HepG2 (cell line): ENCODE data around the gene CDK6. TPM values are rescaled to one million over a fixed set of nuclear protein-coding genes. Genes with fewer than 3 reads are reported as not detected.

ENCODE experiments used
- BCL6 ChIP-seq: IDR thresholded peaks from 2 replicates; pipeline ENCODE4 v1.6.1; 2016; ENCODE audit warnings: missing genetic modification reagents, missing compliant biosample characterization
- ETV5 ChIP-seq: IDR thresholded peaks from 2 replicates; pipeline ENCODE4 v1.6.1; 2018; ENCODE audit warnings: missing biosample characterization, missing genetic modification reagents, inconsistent platforms, borderline replicate concordance
- IKZF1 ChIP-seq: fragments of 450-650 bp; IDR thresholded peaks from 2 replicates; pipeline ENCODE4 v1.7.1; 2016
- NAIF1 ChIP-seq: sonication (generic); formaldehyde crosslinking; IDR thresholded peaks from 2 replicates; pipeline ENCODE4 v1.5.0; 2020; ENCODE audit warnings: mild to moderate bottlenecking, missing genetic modification reagents, borderline replicate concordance
- NFKB2 ChIP-seq: sonication (generic); formaldehyde crosslinking; IDR thresholded peaks from 2 replicates; pipeline ENCODE4 v1.4.0; 2020; ENCODE audit warnings: missing genetic modification reagents, borderline replicate concordance
- NFKBIZ ChIP-seq: IDR thresholded peaks from 2 replicates; pipeline ENCODE4 v1.6.1; 2018; ENCODE audit warnings: missing genetic modification reagents, missing compliant biosample characterization
- ZNF274 ChIP-seq: sonication (generic); formaldehyde crosslinking; IDR thresholded peaks from 2 replicates; pipeline ENCODE4 v1.5.1; 2020; ENCODE audit warnings: mild to moderate bottlenecking, missing genetic modification reagents
- polyA plus RNA-seq, 8 experiments: library from polyadenylated mRNA; depleted of rRNA in 3 of 8; stranded (reverse) in 7 of 8; unstranded in 1 of 8; fragments of >200 nt; fragmentation: Illumina TruSeq in 4 of 8; extraction: Trizol in 4 of 8; gene quantifications; 2 replicates each; pipeline versions ENCODE4 v1.2.1 to v1.2.3, GENCODE V29; 2011 to 2016; ENCODE audit warnings: low read depth in 4 of 8, missing spikeins in 1 of 8, mixed read lengths in 1 of 8; ENCODE audit not compliant: insufficient read depth in 1 of 8
- total RNA-seq, 5 experiments: library from RNA; depleted of rRNA; stranded (reverse); fragments of >200 nt; fragmentation: Illumina TruSeq; extraction: Trizol; gene quantifications; 2 replicates each; pipeline ENCODE4 v1.2.3, GENCODE V29; 2016; ENCODE audit warnings: low read depth in 1 of 5
- TF ChIP-seq, protein P1 (sequence below): sonication (generic); formaldehyde crosslinking; IDR thresholded peaks from 2 replicates; pipeline ENCODE4 v1.4.0; 2020; ENCODE audit warnings: missing genetic modification reagents
- TF ChIP-seq, protein P2 (sequence below), 2 experiments: sonication (generic) in 1 of 2; formaldehyde crosslinking in 1 of 2; IDR thresholded peaks; 2 replicates each; pipeline versions ENCODE4 v1.4.0 to v1.6.1; 2016 to 2020; ENCODE audit warnings: borderline replicate concordance in 1 of 2, low read depth in 1 of 2, mild to moderate bottlenecking in 1 of 2, missing genetic modification reagents in 1 of 2
- TF ChIP-seq, protein P3 (sequence below): sonication (generic); formaldehyde crosslinking; conservative IDR thresholded peaks from 2 replicates; pipeline ENCODE4 v1.4.0; 2020; ENCODE audit warnings: missing genetic modification reagents
- TF ChIP-seq, protein P4 (sequence below): sonication (generic); formaldehyde crosslinking; conservative IDR thresholded peaks from 2 replicates; pipeline ENCODE4 v1.4.0; 2020; ENCODE audit warnings: missing genetic modification reagents
- TF ChIP-seq, protein P5 (sequence below): IDR thresholded peaks from 2 replicates; pipeline ENCODE4 v1.6.1; 2016; ENCODE audit warnings: low read depth, control low read depth
- TF ChIP-seq, protein P6 (sequence below): IDR thresholded peaks from 2 replicates; pipeline ENCODE4 v1.6.1; 2016; ENCODE audit warnings: mild to moderate bottlenecking
- TF ChIP-seq, protein P7 (sequence below): IDR thresholded peaks from 2 replicates; pipeline ENCODE4 v1.6.1; 2016; ENCODE audit warnings: missing compliant biosample characterization, missing genetic modification reagents, borderline replicate concordance

The CDK6 gene
- total and polyA plus RNA-seq, 2 of the 13 experiments (the other 11 are each of a cell fraction or from before 2014, with no cell fraction given), result 34.6 to 90.8 TPM

DNA sequence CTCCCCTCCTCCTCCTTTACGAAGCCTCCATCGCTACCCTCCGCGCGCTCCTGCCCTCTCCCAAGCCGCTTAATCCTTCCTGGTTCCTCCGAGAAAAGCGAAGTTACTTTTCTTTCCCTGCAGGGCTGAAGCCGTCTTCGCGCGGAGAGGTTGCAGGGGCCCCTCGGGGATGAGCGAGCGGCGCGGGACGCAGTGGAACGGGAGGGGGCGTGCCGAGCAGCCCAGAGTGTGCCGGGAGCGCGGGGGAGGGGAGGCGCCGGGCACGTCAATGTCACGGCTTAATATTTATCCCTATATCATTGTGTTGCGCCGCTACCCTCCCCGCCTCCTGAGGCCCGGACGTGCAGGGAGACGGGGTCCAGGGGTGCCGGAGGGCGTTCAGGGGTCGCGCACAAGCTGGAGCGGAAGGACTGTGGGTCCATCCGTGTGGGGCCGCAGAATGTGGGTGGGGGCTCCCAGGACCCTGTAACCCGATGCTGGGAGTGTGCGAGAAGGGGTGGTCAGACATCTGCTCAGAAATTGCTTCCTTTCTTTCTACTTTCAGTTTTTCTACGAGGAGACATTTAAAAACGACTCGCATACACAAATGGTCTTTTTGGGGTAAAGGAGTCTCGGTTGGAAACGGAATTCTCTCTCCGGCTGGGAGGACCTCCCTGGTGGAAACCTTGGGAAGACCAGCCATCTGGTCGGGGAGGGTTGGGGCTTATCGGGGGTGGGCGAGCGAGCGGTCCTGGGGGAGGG is 2.4 kb downstream of the CDK6 start (continued):
- TF ChIP-seq ETV5 (CRISPR knock-in tag), result peak; percentile 79
- TF ChIP-seq, protein P1, sequence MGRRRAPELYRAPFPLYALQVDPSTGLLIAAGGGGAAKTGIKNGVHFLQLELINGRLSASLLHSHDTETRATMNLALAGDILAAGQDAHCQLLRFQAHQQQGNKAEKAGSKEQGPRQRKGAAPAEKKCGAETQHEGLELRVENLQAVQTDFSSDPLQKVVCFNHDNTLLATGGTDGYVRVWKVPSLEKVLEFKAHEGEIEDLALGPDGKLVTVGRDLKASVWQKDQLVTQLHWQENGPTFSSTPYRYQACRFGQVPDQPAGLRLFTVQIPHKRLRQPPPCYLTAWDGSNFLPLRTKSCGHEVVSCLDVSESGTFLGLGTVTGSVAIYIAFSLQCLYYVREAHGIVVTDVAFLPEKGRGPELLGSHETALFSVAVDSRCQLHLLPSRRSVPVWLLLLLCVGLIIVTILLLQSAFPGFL (CRISPR knock-in tag), result no peak
- peak; percentile 76 for TF ChIP-seq ZNF274 (CRISPR knock-in tag)
- TF ChIP-seq, protein P2, sequence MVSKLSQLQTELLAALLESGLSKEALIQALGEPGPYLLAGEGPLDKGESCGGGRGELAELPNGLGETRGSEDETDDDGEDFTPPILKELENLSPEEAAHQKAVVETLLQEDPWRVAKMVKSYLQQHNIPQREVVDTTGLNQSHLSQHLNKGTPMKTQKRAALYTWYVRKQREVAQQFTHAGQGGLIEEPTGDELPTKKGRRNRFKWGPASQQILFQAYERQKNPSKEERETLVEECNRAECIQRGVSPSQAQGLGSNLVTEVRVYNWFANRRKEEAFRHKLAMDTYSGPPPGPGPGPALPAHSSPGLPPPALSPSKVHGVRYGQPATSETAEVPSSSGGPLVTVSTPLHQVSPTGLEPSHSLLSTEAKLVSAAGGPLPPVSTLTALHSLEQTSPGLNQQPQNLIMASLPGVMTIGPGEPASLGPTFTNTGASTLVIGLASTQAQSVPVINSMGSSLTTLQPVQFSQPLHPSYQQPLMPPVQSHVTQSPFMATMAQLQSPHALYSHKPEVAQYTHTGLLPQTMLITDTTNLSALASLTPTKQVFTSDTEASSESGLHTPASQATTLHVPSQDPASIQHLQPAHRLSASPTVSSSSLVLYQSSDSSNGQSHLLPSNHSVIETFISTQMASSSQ (IDR thresholded peaks at IDR 0.05; ENCODE audit: low read depth), result no peak; the same call in 1 of the 2 replicates
- TF ChIP-seq, protein P2 (CRISPR knock-in tag; IDR thresholded peaks at IDR 0.05; ENCODE audit: borderline replicate concordance), result peak; percentile 89
- TF ChIP-seq NFKBIZ (CRISPR knock-in tag), result 0 out of 2 replicates have a peak, but pooled peaks have one; percentile 55
- TF ChIP-seq, protein P3, sequence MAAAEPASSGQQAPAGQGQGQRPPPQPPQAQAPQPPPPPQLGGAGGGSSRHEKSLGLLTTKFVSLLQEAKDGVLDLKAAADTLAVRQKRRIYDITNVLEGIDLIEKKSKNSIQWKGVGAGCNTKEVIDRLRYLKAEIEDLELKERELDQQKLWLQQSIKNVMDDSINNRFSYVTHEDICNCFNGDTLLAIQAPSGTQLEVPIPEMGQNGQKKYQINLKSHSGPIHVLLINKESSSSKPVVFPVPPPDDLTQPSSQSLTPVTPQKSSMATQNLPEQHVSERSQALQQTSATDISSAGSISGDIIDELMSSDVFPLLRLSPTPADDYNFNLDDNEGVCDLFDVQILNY (CRISPR knock-in tag), result 0 out of 2 replicates have a peak, but pooled peaks have one; percentile 17
- no peak for TF ChIP-seq IKZF1
- TF ChIP-seq NFKB2 (CRISPR knock-in tag), result peak; percentile 70; the same call in 1 of the 2 replicates
- TF ChIP-seq, protein P4, sequence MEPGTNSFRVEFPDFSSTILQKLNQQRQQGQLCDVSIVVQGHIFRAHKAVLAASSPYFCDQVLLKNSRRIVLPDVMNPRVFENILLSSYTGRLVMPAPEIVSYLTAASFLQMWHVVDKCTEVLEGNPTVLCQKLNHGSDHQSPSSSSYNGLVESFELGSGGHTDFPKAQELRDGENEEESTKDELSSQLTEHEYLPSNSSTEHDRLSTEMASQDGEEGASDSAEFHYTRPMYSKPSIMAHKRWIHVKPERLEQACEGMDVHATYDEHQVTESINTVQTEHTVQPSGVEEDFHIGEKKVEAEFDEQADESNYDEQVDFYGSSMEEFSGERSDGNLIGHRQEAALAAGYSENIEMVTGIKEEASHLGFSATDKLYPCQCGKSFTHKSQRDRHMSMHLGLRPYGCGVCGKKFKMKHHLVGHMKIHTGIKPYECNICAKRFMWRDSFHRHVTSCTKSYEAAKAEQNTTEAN, result 0 out of 2 replicates have a peak, but pooled peaks have one; percentile 42
- 0 out of 2 replicates have a peak, but pooled peaks have one; percentile 2 for TF ChIP-seq NAIF1
- TF ChIP-seq, protein P5, sequence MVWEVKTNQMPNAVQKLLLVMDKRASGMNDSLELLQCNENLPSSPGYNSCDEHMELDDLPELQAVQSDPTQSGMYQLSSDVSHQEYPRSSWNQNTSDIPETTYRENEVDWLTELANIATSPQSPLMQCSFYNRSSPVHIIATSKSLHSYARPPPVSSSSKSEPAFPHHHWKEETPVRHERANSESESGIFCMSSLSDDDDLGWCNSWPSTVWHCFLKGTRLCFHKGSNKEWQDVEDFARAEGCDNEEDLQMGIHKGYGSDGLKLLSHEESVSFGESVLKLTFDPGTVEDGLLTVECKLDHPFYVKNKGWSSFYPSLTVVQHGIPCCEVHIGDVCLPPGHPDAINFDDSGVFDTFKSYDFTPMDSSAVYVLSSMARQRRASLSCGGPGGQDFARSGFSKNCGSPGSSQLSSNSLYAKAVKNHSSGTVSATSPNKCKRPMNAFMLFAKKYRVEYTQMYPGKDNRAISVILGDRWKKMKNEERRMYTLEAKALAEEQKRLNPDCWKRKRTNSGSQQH (CRISPR knock-in tag), result peak; percentile 29; the same call in 1 of the 2 replicates
- TF ChIP-seq, protein P6, sequence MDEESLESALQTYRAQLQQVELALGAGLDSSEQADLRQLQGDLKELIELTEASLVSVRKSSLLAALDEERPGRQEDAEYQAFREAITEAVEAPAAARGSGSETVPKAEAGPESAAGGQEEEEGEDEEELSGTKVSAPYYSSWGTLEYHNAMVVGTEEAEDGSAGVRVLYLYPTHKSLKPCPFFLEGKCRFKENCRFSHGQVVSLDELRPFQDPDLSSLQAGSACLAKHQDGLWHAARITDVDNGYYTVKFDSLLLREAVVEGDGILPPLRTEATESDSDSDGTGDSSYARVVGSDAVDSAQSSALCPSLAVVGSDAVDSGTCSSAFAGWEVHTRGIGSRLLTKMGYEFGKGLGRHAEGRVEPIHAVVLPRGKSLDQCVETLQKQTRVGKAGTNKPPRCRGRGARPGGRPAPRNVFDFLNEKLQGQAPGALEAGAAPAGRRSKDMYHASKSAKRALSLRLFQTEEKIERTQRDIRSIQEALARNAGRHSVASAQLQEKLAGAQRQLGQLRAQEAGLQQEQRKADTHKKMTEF (CRISPR knock-in tag), result peak; percentile 55; the same call in 1 of the 2 replicates
- TF ChIP-seq BCL6 (CRISPR knock-in tag), result peak; percentile 67
- TF ChIP-seq, protein P7, sequence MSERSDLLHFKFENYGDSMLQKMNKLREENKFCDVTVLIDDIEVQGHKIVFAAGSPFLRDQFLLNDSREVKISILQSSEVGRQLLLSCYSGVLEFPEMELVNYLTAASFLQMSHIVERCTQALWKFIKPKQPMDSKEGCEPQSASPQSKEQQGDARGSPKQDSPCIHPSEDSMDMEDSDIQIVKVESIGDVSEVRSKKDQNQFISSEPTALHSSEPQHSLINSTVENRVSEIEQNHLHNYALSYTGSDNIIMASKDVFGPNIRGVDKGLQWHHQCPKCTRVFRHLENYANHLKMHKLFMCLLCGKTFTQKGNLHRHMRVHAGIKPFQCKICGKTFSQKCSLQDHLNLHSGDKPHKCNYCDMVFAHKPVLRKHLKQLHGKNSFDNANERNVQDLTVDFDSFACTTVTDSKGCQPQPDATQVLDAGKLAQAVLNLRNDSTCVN (CRISPR knock-in tag), result 0 out of 2 replicates have a peak, but pooled peaks have one; percentile 26
